Sigmoid colon (tissue), 7 donors: ENCODE measurements around the gene SND1. TPM values are rescaled to one million over a fixed set of nuclear protein-coding genes. Genes with fewer than 3 reads are reported as not detected.

Experiments used
- DNase-seq: peaks from one replicate; pipeline ENCODE4 v3.0.0-alpha.2; 2019
- H3K27ac ChIP-seq, 4 donors: fragments of 200-600 bp; sonication (generic); one replicate each; pipeline ENCODE4 v1.5.1; 2016 to 2019; ENCODE audit warnings: mild to moderate bottlenecking in 1 of 4
- H3K27me3 ChIP-seq, 3 donors: fragments of 200-600 bp; sonication (generic); one replicate each; pipeline ENCODE4 v1.5.1; 2019; ENCODE audit warnings: mild to moderate bottlenecking in 1 of 3
- H3K36me3 ChIP-seq, 4 donors: fragments of 200-600 bp; sonication (generic); one replicate each; pipeline ENCODE4 v1.5.1; 2016 to 2019
- H3K4me1 ChIP-seq, 4 donors: fragments of 200-600 bp; sonication (generic); one replicate each; pipeline ENCODE4 v1.5.1; 2017 to 2019
- H3K4me3 ChIP-seq, 4 donors: fragments of 200-600 bp; sonication (generic); one replicate each; pipeline ENCODE4 v1.5.1; 2017 to 2019; ENCODE audit warnings: mild to moderate bottlenecking in 2 of 4, moderate library complexity in 1 of 4
- H3K9me3 ChIP-seq, 4 donors: fragments of 200-600 bp in 3 of 4; sonication (generic) in 3 of 4; one replicate each; pipeline versions ENCODE4 v1.5.1 to v1.6.1; 2013 to 2019
- CTCF ChIP-seq, 4 experiments: fragments of 450-650 bp in 3 of 4; fragments of 200-600 bp in 1 of 4; IDR thresholded peaks; one replicate each; pipeline ENCODE4 v1.5.1; 2016 to 2019; ENCODE audit warnings: antibody characterized with exemption in 4 of 4, mild to moderate bottlenecking in 3 of 4, moderate library complexity in 2 of 4
- EP300 ChIP-seq, 4 donors: sonication (generic); formaldehyde crosslinking; IDR thresholded peaks; one replicate each; pipeline ENCODE4 v1.6.1; 2017; ENCODE audit warnings: antibody characterized with exemption in 4 of 4
- POLR2A ChIP-seq, 2 donors: fragments of 450-650 bp; IDR thresholded peaks; one replicate each; pipeline ENCODE4 v1.6.1; 2016; ENCODE audit warnings: antibody characterized with exemption in 2 of 2, mild to moderate bottlenecking in 2 of 2, moderate library complexity in 2 of 2
- POLR2AphosphoS5 ChIP-seq, 4 donors: sonication (generic); formaldehyde crosslinking; IDR thresholded peaks; one replicate each; pipeline ENCODE4 v1.6.1; 2017; ENCODE audit warnings: antibody characterized with exemption in 4 of 4
- WGBS, 2 donors: extraction: QIAGEN DNeasy Blood & Tissue Kit; methylation state at CpG; one replicate each; pipeline ENCODE4 v1.1.7; 2013; 5-methylcytosine and 5-hydroxymethylcytosine counted together
- intact Hi-C: fragments of 100-400 bp; cut with DNase I; formaldehyde crosslinking; loops from one replicate; pipeline ENCODE4 v1.15.1; 2023
- polyA plus RNA-seq, 3 donors: library from polyadenylated mRNA; stranded (reverse); fragments of 200-250 nt; gene quantifications; one replicate each; pipeline ENCODE4 v1.2.3, GENCODE V29; 2013
- total RNA-seq, 4 donors: library from RNA; depleted of rRNA; stranded (reverse); fragments of >200 nt; gene quantifications; one replicate each; pipeline ENCODE4 v1.1.0, GENCODE V29; 2016
- donor health status: healthy with polysubstance abuse.
- donor health status: Bipolar disorder and iron deficiency.
- donor health status: healthy.

Gene SND1
- total and polyA plus RNA-seq, 7 donors = 30.6 to 93.4 (median 71.3) TPM

- Histone ChIP-seq H3K4me3 (no peak overlapping the region), H3K27me3 (no peaks in the 10 kb centered on the region), H3K36me3 (no peaks in the 10 kb centered on the region), H3K4me1 (peaks cover 0 to 46% (median 32%) of the 10 kb centered on the region in 4 donors), H3K27ac (no peak overlapping the region), H3K9me3 (no peaks in the 10 kb centered on the region)
- intact Hi-C loops = no loop called here
- WGBS, 2 donors = 84 to 93% methylated on average over 2 of the region's 2 CpGs
- DNase-seq = no peak
- no peak for TF ChIP-seq POLR2A (IDR thresholded peaks at IDR 0.05)
- no peak for TF ChIP-seq EP300 (IDR thresholded peaks at IDR 0.05)
- no peak for TF ChIP-seq POLR2AphosphoS5 (IDR thresholded peaks at IDR 0.05)
- TF ChIP-seq CTCF (IDR thresholded peaks at IDR 0.05) = no peak
Observed at GRCh38 chr7:127655720-127656119, 3.7 kb downstream of the SND1 start.

GRCh38 chr7:127657500-127657899, 5.5 kb downstream of the SND1 start:
- intact Hi-C loops = no loop called here
- peaks cover 0 to 36% (median 24%) of the 10 kb centered on the region in 4 donors for H3K4me1 ChIP-seq

GRCh38 chr7:127658970-127659630, 7.1 kb downstream of the SND1 start:
- no peaks in the 10 kb centered on the region for H3K9me3 ChIP-seq
- 81 to 87% methylated on average over 3 of the region's 3 CpGs for WGBS, 2 donors
- DNase-seq = no peak
- no peaks in the 10 kb centered on the region for H3K36me3 ChIP-seq
- H3K4me1 ChIP-seq = peaks cover 0 to 20% (median 8%) of the 10 kb centered on the region in 4 donors
- intact Hi-C loops = no loop called here
- no peak overlapping the region for H3K27ac ChIP-seq
- no peaks in the 10 kb centered on the region for H3K27me3 ChIP-seq
- H3K4me3 ChIP-seq = no peak overlapping the region
- TF ChIP-seq POLR2A (IDR thresholded peaks at IDR 0.05) (no peak), CTCF (IDR thresholded peaks at IDR 0.05) (no peak), EP300 (IDR thresholded peaks at IDR 0.05) (no peak), POLR2AphosphoS5 (IDR thresholded peaks at IDR 0.05) (no peak)

More at GRCh38 chr7:127657500-127657899, 5.5 kb downstream of the SND1 start:
- TF ChIP-seq EP300 (IDR thresholded peaks at IDR 0.05) = no peak
- no peak for TF ChIP-seq POLR2A (IDR thresholded peaks at IDR 0.05)
- no peak for TF ChIP-seq POLR2AphosphoS5 (IDR thresholded peaks at IDR 0.05)
- TF ChIP-seq CTCF (IDR thresholded peaks at IDR 0.05) = no peak
- Histone ChIP-seq H3K4me3 (no peak overlapping the region), H3K9me3 (no peaks in the 10 kb centered on the region), H3K27me3 (no peaks in the 10 kb centered on the region), H3K36me3 (no peaks in the 10 kb centered on the region), H3K27ac (no peak overlapping the region)
- no peak for DNase-seq
- WGBS, 2 donors = 69 to 87% methylated on average over 3 of the region's 3 CpGs

GRCh38 chr7:127665922-127666321, 13.9 kb downstream of the SND1 start:
- Histone ChIP-seq H3K4me3 (no peak overlapping the region), H3K27me3 (no peaks in the 10 kb centered on the region), H3K36me3 (no peaks in the 10 kb centered on the region), H3K9me3 (no peaks in the 10 kb centered on the region), H3K27ac (no peak overlapping the region), H3K4me1 (peaks cover 0 to 8% (median 3%) of the 10 kb centered on the region in 4 donors)
- intact Hi-C loops = no loop called here
- no peak for DNase-seq
- 57 to 87% methylated on average over 7 of the region's 7 CpGs for WGBS, 2 donors
- TF ChIP-seq POLR2AphosphoS5 (IDR thresholded peaks at IDR 0.05) = no peak
- TF ChIP-seq EP300 (IDR thresholded peaks at IDR 0.05) = no peak
- no peak for TF ChIP-seq POLR2A (IDR thresholded peaks at IDR 0.05)
- TF ChIP-seq CTCF (IDR thresholded peaks at IDR 0.05) = no peak

- Histone ChIP-seq H3K27me3 (no peaks in the 10 kb centered on the region), H3K4me3 (no peak overlapping the region), H3K9me3 (no peaks in the 10 kb centered on the region), H3K4me1 (peaks cover 0 to 8% (median 3%) of the 10 kb centered on the region in 4 donors), H3K27ac (no peak overlapping the region), H3K36me3 (no peaks in the 10 kb centered on the region)
- no peak for DNase-seq
- 30 to 69% methylated on average over 4 of the region's 4 CpGs for WGBS, 2 donors
- TF ChIP-seq EP300 (IDR thresholded peaks at IDR 0.05) (no peak), POLR2A (IDR thresholded peaks at IDR 0.05) (no peak), POLR2AphosphoS5 (IDR thresholded peaks at IDR 0.05) (no peak), CTCF (IDR thresholded peaks at IDR 0.05) (no peak)
- intact Hi-C loops = no loop called here
Observed at GRCh38 chr7:127666602-127667001, 14.6 kb downstream of the SND1 start.
